Measurements from ENCODE around the gene VAC14.

DNA sequence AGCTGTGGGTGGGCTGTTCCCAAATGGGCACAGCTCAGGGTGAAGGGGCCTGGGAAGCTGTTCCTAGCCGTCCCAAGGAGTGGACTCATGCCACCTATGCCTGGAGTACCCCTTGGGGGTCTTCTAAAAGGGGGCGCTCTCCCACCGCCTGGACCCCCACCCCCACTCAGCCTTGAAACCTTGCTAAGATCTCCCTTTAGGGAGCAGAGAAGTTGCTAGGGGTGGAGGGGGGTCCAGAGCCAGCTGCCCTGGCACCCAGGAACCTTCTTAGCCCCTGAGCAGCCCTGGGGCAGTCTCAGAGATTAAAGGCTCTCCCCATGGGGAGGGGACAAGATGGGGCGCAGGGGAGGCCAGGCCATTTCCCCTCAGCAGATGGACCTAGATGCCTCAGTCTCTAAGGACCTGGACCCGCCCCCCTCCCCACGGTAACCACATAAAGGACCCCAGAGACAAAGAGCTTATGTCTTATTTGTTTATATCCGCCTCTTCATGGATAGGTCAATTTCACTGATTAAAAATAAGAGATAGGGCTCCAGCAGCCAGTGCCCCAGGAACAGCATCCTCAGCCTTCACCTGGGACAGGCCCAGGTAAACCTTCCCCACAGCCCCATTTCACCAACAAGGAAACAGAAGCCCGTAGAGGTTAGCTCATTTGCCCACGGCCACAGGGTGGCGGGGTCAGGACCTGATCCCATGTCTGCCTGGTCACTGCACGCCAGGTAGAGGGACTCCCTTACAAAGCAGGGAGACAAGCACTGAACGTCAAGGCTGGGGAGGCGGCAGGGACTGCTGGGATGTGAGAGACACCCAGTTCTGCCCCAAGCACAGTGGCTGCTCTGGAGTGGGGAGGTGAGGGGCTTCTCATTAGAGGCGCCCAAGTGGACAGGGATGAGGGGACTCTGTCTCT, 118.5 kb downstream of the VAC14 start:
- no peak for TF ChIP-seq EZH2 (IDR thresholded peaks at IDR 0.05; ENCODE audit: borderline replicate concordance, insufficient read depth, low read length, poor library complexity, severe bottlenecking)
- TF ChIP-seq SMC3 (conservative IDR thresholded peaks at IDR 0.05; ENCODE audit: poor library complexity), result no peak
- no peak for TF ChIP-seq POLR2AphosphoS5 (IDR thresholded peaks at IDR 0.05)
- TF ChIP-seq, protein P1, sequence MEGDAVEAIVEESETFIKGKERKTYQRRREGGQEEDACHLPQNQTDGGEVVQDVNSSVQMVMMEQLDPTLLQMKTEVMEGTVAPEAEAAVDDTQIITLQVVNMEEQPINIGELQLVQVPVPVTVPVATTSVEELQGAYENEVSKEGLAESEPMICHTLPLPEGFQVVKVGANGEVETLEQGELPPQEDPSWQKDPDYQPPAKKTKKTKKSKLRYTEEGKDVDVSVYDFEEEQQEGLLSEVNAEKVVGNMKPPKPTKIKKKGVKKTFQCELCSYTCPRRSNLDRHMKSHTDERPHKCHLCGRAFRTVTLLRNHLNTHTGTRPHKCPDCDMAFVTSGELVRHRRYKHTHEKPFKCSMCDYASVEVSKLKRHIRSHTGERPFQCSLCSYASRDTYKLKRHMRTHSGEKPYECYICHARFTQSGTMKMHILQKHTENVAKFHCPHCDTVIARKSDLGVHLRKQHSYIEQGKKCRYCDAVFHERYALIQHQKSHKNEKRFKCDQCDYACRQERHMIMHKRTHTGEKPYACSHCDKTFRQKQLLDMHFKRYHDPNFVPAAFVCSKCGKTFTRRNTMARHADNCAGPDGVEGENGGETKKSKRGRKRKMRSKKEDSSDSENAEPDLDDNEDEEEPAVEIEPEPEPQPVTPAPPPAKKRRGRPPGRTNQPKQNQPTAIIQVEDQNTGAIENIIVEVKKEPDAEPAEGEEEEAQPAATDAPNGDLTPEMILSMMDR (IDR thresholded peaks at IDR 0.05; ENCODE audit: poor library complexity, severe bottlenecking), result no peak
